ENCODE results near the gene ZBP1. TPM values are rescaled to one million over a fixed set of nuclear protein-coding genes. Genes with fewer than 3 reads are reported as not detected.

Gene ZBP1
- total RNA-seq, 6 donors from 2014 or later, result 3.2 to 9.4 (median 4.8) TPM

GRCh38 chr20:57600320-57601210, 19.7 kb downstream of the ZBP1 start:
- Histone ChIP-seq H3K27me3 (no peaks in the 10 kb centered on the region), H3K4me1 (peaks cover 6 to 8% (median 6%) of the 10 kb centered on the region in 4 donors), H3K36me3 (no peaks in the 10 kb centered on the region), H3K9me3 (no peaks in the 10 kb centered on the region), H3K27ac (no peak overlapping the region), H3K4me3 (no peak overlapping the region)
- DNase-seq, result no peak
- ATAC-seq (ENCODE audit: low FRiP score in 2 of 2), result no peak
- TF ChIP-seq POLR2A (IDR thresholded peaks at IDR 0.05), result no peak
- no peak for TF ChIP-seq CTCF (IDR thresholded peaks at IDR 0.05)
- TF ChIP-seq EP300 (IDR thresholded peaks at IDR 0.05), result no peak
- no peak for TF ChIP-seq POLR2AphosphoS5 (IDR thresholded peaks at IDR 0.05)
- 90 to 96% methylated on average over 11 to 13 of the region's 13 CpGs for WGBS, 2 donors

- H3K4me3 ChIP-seq, result no peak overlapping the region
- WGBS, 2 donors, result 83 to 85% methylated on average over 5 of the region's 5 CpGs
- H3K27ac ChIP-seq, result no peak overlapping the region
- no peak for ATAC-seq (ENCODE audit: low FRiP score in 2 of 2)
- no peaks in the 10 kb centered on the region for H3K36me3 ChIP-seq
- no peaks in the 10 kb centered on the region for H3K9me3 ChIP-seq
- no peaks in the 10 kb centered on the region for H3K27me3 ChIP-seq
- no peak for TF ChIP-seq POLR2A (IDR thresholded peaks at IDR 0.05)
- TF ChIP-seq CTCF (IDR thresholded peaks at IDR 0.05), result no peak
- no peak for TF ChIP-seq EP300 (IDR thresholded peaks at IDR 0.05)
- no peak for TF ChIP-seq POLR2AphosphoS5 (IDR thresholded peaks at IDR 0.05)
- no peak for DNase-seq
- peaks cover 6 to 18% (median 8%) of the 10 kb centered on the region in 4 donors for H3K4me1 ChIP-seq
Measured at GRCh38 chr20:57598491-57598890, 21.7 kb downstream of the ZBP1 start.

GRCh38 chr20:57598060-57598459, 22.2 kb downstream of the ZBP1 start:
- ATAC-seq (ENCODE audit: low FRiP score in 2 of 2) (no peak), DNase-seq (no peak)
- no peaks in the 10 kb centered on the region for H3K27me3 ChIP-seq
- no peak overlapping the region for H3K4me3 ChIP-seq
- H3K9me3 ChIP-seq, result no peaks in the 10 kb centered on the region
- no peak for TF ChIP-seq POLR2A (IDR thresholded peaks at IDR 0.05)
- no peak for TF ChIP-seq POLR2AphosphoS5 (IDR thresholded peaks at IDR 0.05)
- TF ChIP-seq EP300 (IDR thresholded peaks at IDR 0.05), result no peak
- no peak for TF ChIP-seq CTCF (IDR thresholded peaks at IDR 0.05)
- no peaks in the 10 kb centered on the region for H3K36me3 ChIP-seq
- 77 to 80% methylated on average over 1 to 10 of the region's 10 CpGs for WGBS, 2 donors
- no peak overlapping the region for H3K27ac ChIP-seq
- H3K4me1 ChIP-seq, result peaks cover 6 to 18% (median 8%) of the 10 kb centered on the region in 4 donors

GRCh38 chr20:57596998-57597939, 23.0 kb downstream of the ZBP1 start:
- WGBS, 2 donors, result 53 to 80% methylated on average over 10 to 15 of the region's 39 CpGs
- no peaks in the 10 kb centered on the region for H3K36me3 ChIP-seq
- no peaks in the 10 kb centered on the region for H3K27me3 ChIP-seq
- DNase-seq, result peak; percentile 73 to 96
- peak; percentile 62 to 84 for ATAC-seq (ENCODE audit: low FRiP score in 2 of 2)
- H3K4me1 ChIP-seq, result peaks cover 6 to 18% (median 8%) of the 10 kb centered on the region in 4 donors
- H3K4me3 ChIP-seq, result no peak overlapping the region
- TF ChIP-seq POLR2AphosphoS5 (IDR thresholded peaks at IDR 0.05), result no peak
- TF ChIP-seq CTCF (IDR thresholded peaks at IDR 0.05), result peak; percentile 92 to 96 (median 94)
- no peak for TF ChIP-seq POLR2A (IDR thresholded peaks at IDR 0.05)
- no peak for TF ChIP-seq EP300 (IDR thresholded peaks at IDR 0.05)
- H3K9me3 ChIP-seq, result no peaks in the 10 kb centered on the region
- no peak overlapping the region for H3K27ac ChIP-seq

Measured in upper lobe of left lung (tissue), 6 donors.